Cardiac muscle cell (in vitro differentiated cells and primary cell): ENCODE results near the gene DLG1. TPM values are rescaled to one million over a fixed set of nuclear protein-coding genes. Genes with fewer than 3 reads are reported as not detected.
"Not testable (repeated sequence)": the region's sequence is repeated elsewhere in the genome, so short reads cannot be mapped to it uniquely, and the experiment has no call there.

Experiments
- DNase-seq, 2 donors: peaks; one replicate each; pipeline versions ENCODE4 v3.0.0 to v3.0.0-alpha.2; 2010 to 2017; ENCODE audit warnings: low read depth in 1 of 2, low spot score in 1 of 2
- H3K27ac ChIP-seq: fragments of 200-600 bp; sonication (generic); 2 replicates; pipeline ENCODE4 v1.5.1; 2016
- H3K27me3 ChIP-seq: fragments of 200-600 bp; sonication (generic); 2 replicates; pipeline ENCODE4 v1.6.0; 2016; ENCODE audit warnings: control low read depth
- H3K36me3 ChIP-seq: fragments of 200-600 bp; sonication (generic); 2 replicates; pipeline ENCODE4 v1.5.1; 2016; ENCODE audit warnings: control low read depth
- H3K4me1 ChIP-seq: fragments of 200-600 bp; sonication (generic); 2 replicates; pipeline ENCODE4 v1.8.1; 2017; ENCODE audit warnings: low read depth, mild to moderate bottlenecking, mixed run types
- H3K4me3 ChIP-seq: fragments of 200-600 bp; sonication (generic); 2 replicates; pipeline ENCODE4 v1.5.1; 2016; ENCODE audit warnings: mild to moderate bottlenecking
- H3K9me3 ChIP-seq: fragments of 200-600 bp; sonication (generic); 2 replicates; pipeline ENCODE4 v1.5.1; 2017; ENCODE audit warnings: low read depth, mild to moderate bottlenecking, control low read depth
- polyA plus RNA-seq: library from polyadenylated mRNA; unstranded; fragments of >200 nt; fragmentation: Nextera tagmentation; extraction: Ambion mirVana; gene quantifications from 2 replicates; pipeline ENCODE4 v1.2.1, GENCODE V29; 2016
- total RNA-seq: library from RNA; depleted of rRNA; stranded (reverse); fragments of >200 nt; gene quantifications from 2 replicates; pipeline ENCODE4 v1.2.3, GENCODE V29; 2016
- TF ChIP-seq, protein P1 (sequence below): IDR thresholded peaks from 2 replicates; pipeline ENCODE4 v1.5.1; 2012; ENCODE audit warnings: low read depth, mild to moderate bottlenecking, low read length

DLG1 gene
- total and polyA plus RNA-seq, 2 experiments from 2014 or later, result 42.8 to 61.4 TPM

GRCh38 chr3:197216169-197216860, 82.1 kb downstream of the DLG1 start:
- peak in 1 of 2 donors; percentile 65 for DNase-seq
- no peaks in the 10 kb centered on the region for H3K9me3 ChIP-seq
- H3K36me3 ChIP-seq, result no peaks in the 10 kb centered on the region

GRCh38 chr3:197212290-197212689, 86.1 kb downstream of the DLG1 start:
- H3K36me3 ChIP-seq, result no peaks in the 10 kb centered on the region
- no peaks in the 10 kb centered on the region for H3K27me3 ChIP-seq
- H3K27ac ChIP-seq, result no peak overlapping the region
- H3K4me1 ChIP-seq, result peaks cover 9% of the 10 kb centered on the region
- TF ChIP-seq, protein P1, sequence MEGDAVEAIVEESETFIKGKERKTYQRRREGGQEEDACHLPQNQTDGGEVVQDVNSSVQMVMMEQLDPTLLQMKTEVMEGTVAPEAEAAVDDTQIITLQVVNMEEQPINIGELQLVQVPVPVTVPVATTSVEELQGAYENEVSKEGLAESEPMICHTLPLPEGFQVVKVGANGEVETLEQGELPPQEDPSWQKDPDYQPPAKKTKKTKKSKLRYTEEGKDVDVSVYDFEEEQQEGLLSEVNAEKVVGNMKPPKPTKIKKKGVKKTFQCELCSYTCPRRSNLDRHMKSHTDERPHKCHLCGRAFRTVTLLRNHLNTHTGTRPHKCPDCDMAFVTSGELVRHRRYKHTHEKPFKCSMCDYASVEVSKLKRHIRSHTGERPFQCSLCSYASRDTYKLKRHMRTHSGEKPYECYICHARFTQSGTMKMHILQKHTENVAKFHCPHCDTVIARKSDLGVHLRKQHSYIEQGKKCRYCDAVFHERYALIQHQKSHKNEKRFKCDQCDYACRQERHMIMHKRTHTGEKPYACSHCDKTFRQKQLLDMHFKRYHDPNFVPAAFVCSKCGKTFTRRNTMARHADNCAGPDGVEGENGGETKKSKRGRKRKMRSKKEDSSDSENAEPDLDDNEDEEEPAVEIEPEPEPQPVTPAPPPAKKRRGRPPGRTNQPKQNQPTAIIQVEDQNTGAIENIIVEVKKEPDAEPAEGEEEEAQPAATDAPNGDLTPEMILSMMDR, result no peak
- H3K4me3 ChIP-seq, result no peak overlapping the region
- no peak for DNase-seq
- no peaks in the 10 kb centered on the region for H3K9me3 ChIP-seq

More at GRCh38 chr3:197216169-197216860, 82.1 kb downstream of the DLG1 start:
- Histone ChIP-seq H3K4me1 (peaks cover 26% of the 10 kb centered on the region), H3K27me3 (no peaks in the 10 kb centered on the region), H3K4me3 (no peak overlapping the region), H3K27ac (no peak overlapping the region)
- TF ChIP-seq, protein P1, result peak; percentile 1

DNA sequence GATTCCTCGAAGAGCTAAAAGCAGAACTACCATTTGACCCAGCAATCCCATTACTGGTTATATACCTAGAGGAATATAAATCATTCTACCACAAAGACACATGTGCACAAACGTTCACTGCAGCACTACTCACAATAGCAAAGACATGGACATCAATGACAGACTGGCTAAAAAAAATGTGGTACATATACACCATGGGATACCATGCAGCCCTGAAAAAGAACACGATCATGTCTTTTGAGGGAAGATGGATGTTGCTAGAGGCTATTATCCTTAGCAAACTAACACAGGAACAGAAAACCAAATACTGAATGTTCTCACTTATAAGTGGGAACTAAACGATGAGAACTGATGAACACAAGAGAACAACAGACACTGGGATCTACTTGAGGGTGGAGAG, 86.7 kb downstream of the DLG1 start:
- not testable (repeated sequence) for H3K27ac ChIP-seq, H3K27me3 ChIP-seq, DNase-seq, H3K4me3 ChIP-seq, H3K36me3 ChIP-seq, H3K4me1 ChIP-seq, H3K9me3 ChIP-seq

DNA sequence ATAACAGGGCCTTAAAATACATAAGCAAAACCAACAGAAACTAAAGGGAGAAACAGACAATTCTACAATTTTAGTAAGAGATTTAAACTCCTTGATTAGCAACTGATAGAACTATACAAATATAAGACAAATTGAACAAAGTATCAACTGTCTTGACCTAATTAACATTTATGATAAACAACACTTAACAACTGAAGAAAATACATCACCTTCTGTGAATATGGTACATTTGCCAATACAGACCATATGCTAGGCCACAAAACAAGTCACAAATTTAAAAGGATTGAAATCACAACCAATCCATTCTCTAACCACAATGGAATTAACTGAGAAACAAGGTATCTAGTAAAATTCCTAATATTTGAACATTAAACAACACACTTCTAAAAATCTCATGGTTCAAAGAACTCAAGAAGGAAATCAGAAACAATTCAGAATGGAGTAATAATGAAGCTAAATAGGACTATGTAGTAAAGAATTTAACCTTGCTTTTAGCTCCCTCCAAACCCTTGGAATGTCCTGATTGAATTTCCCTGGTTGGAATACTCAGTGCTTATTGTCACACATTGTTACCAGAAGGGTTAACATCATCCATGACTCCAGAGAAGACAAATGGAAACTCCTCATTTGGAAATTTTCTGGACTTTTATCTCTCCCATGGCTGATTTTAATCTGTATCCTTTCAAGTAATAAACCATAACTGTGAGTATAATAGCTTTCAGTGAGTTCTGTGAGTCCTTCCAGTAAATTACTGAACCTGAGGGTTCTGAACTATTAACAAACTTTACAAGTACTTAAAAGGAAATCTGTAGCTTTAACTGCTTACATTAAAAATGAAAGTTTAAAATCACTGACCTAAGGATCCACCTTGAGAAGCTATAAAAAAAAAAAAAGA, 88.8 kb downstream of the DLG1 start:
- TF ChIP-seq, protein P1, result no peak
- no peaks in the 10 kb centered on the region for H3K36me3 ChIP-seq
- H3K4me3 ChIP-seq, result no peak overlapping the region
- peak overlapping the region; percentile 11 for H3K27ac ChIP-seq
- H3K27me3 ChIP-seq, result no peaks in the 10 kb centered on the region
- H3K9me3 ChIP-seq, result no peaks in the 10 kb centered on the region
- DNase-seq, result no peak
- peaks cover 6% of the 10 kb centered on the region for H3K4me1 ChIP-seq

- Histone ChIP-seq H3K36me3 (no peaks in the 10 kb centered on the region), H3K4me1 (peaks cover 6% of the 10 kb centered on the region), H3K27ac (no peak overlapping the region), H3K9me3 (no peaks in the 10 kb centered on the region), H3K4me3 (no peak overlapping the region), H3K27me3 (no peaks in the 10 kb centered on the region)
- DNase-seq, result no peak
- TF ChIP-seq, protein P1, result no peak
These were observed 91.5 kb downstream of the DLG1 start for GRCh38 chr3:197206913-197207312.

DNA sequence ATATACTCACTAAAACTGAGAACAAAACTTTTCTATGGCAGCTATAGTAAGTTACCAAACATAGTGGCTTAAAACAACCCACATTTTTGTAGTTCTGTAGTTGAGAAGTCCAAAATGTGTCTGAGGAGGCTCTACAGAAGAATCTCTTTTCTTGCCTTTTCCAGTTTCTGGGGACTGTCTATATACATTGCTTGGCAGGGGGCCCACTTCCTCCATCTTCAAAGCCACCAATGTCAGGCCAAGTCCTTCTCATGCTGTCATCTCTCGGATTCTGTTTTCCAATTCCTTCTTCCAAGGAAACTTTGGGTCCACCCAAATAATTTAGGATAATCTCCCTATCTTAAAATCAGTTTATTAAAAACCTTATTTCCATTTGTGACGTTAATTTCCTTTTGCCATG, 92.7 kb downstream of the DLG1 start:
- H3K9me3 ChIP-seq, result no peaks in the 10 kb centered on the region
- peaks cover 6% of the 10 kb centered on the region for H3K4me1 ChIP-seq
- no peak for DNase-seq
- H3K4me3 ChIP-seq, result no peak overlapping the region
- TF ChIP-seq, protein P1, result no peak
- H3K36me3 ChIP-seq, result no peaks in the 10 kb centered on the region
- no peaks in the 10 kb centered on the region for H3K27me3 ChIP-seq
- H3K27ac ChIP-seq, result no peak overlapping the region
